GM23248 (cell line): Measurements from ENCODE around the gene ANGPTL5.

ENCODE experiments used
- EZH2 ChIP-seq: fragments of 200-600 bp; sonication (generic); IDR thresholded peaks from 2 replicates; pipeline ENCODE4 v1.6.1; 2018; ENCODE audit warnings: antibody characterized with exemption, mild to moderate bottlenecking; ENCODE audit not compliant: insufficient read depth, poor library complexity, severe bottlenecking
- EZH2phosphoT487 ChIP-seq: fragments of 200-600 bp; sonication (generic); IDR thresholded peaks from 2 replicates; pipeline ENCODE4 v1.6.1; 2018; ENCODE audit warnings: antibody characterized with exemption, moderate library complexity, mild to moderate bottlenecking, low read depth; ENCODE audit not compliant: insufficient read depth

DNA sequence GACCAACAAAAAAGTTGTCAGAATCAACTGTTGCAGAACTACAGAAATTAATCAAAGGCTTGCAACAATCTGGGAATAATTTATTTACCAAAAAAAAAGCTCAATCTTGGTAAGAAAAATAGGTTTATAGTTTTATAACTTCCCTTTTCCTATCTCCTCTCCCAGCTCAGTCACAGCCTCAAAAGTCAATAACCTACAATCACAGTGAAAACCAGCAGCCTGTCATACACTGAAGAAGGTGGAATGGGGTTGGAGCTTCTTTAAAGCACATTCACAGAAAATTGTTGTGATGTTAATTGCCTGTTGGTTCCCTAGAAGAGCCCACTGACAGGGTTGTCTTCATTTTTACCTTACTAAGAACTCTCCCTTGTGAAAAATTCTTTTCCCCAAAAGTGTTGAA lies 52.2 kb downstream of the ANGPTL5 start:
- no peak for TF ChIP-seq EZH2
- TF ChIP-seq EZH2phosphoT487, result no peak
